NCI-H510A (cell line): Measurements from ENCODE around the gene RHEX.

ENCODE experiments used
- DNase-seq: peaks from one replicate; lab custom pipeline; 2025; lab: John Stamatoyannopoulos, UW

RHEX gene

GRCh38 chr1:206116873-206117150 is 63.8 kb downstream of the RHEX start:
- DNase-seq: no peak

- DNase-seq: peak; percentile 81
These were observed 64.4 kb downstream of the RHEX start, which contains the start of gene AVPR1B for GRCh38 chr1:206117151-206117948. Gene AVPR1B (minus strand): TSS chr1:206117388. CDS start chr1:206116890, 498 bp downstream.

GRCh38 chr1:206120406-206120805 is 67.4 kb downstream of the RHEX start:
- DNase-seq: no peak

GRCh38 chr1:206121269-206121668 is 68.3 kb downstream of the RHEX start:
- no peak for DNase-seq

- DNase-seq: no peak
These were observed 69.7 kb downstream of the RHEX start for GRCh38 chr1:206122686-206123085.

- no peak for DNase-seq
These were observed 72.4 kb downstream of the RHEX start for GRCh38 chr1:206125346-206125745.

- no peak for DNase-seq
These were observed 74.4 kb downstream of the RHEX start for GRCh38 chr1:206127336-206127735.

- no peak for DNase-seq
These were observed 75.2 kb downstream of the RHEX start for GRCh38 chr1:206128196-206128595.

- DNase-seq: no peak
These were observed 78.1 kb downstream of the RHEX start for GRCh38 chr1:206131037-206131436.

GRCh38 chr1:206133751-206134415 is 80.9 kb downstream of the RHEX start:
- no peak for DNase-seq

GRCh38 chr1:206135248-206135647 is 82.3 kb downstream of the RHEX start:
- no peak for DNase-seq

- DNase-seq: no peak
These were observed 83.3 kb downstream of the RHEX start for GRCh38 chr1:206136241-206136640.

- no peak for DNase-seq
These were observed 89.0 kb downstream of the RHEX start for GRCh38 chr1:206142011-206142410.

GRCh38 chr1:206142770-206143169 is 89.8 kb downstream of the RHEX start:
- DNase-seq: no peak

GRCh38 chr1:206143537-206144172 is 90.7 kb downstream of the RHEX start:
- DNase-seq: no peak

- DNase-seq: no peak
These were observed 91.6 kb downstream of the RHEX start for GRCh38 chr1:206144605-206145004.

- DNase-seq: no peak
These were observed 92.9 kb downstream of the RHEX start for GRCh38 chr1:206145771-206146290.
